Medulla oblongata (tissue), 1 donor: ENCODE measurements around the gene NR2F1.

Experiments
- DNase-seq: peaks from one replicate; pipeline ENCODE4 v3.0.0-alpha.2; 2015; ENCODE audit errors: extremely low spot score

NR2F1 gene

GRCh38 chr5:93642526-93642925, 59.5 kb downstream of the NR2F1 start:
- no peak for DNase-seq
